MG63 (cell line): ENCODE results near the gene SCARF2. TPM values are rescaled to one million over a fixed set of nuclear protein-coding genes. Genes with fewer than 3 reads are reported as not detected.
A peak's percentile ranks its signal among the peaks of the same experiment; 100 is the strongest.
"Not testable (repeated sequence)": the region's sequence is repeated elsewhere in the genome, so short reads cannot be mapped to it uniquely, and the experiment has no call there.

Experiments
- DNase-seq: peaks from one replicate; pipeline ENCODE4 v3.0.0-alpha.2; 2020
- H3K27me3 ChIP-seq: fragments of 250-450 bp; sonication (Bioruptor Pico); 2 replicates; pipeline ENCODE4 v1.5.1; 2020; ENCODE audit warnings: mild to moderate bottlenecking, moderate library complexity
- H3K36me3 ChIP-seq: fragments of 250-450 bp; sonication (Bioruptor Pico); 2 replicates; pipeline ENCODE4 v1.5.1; 2020; ENCODE audit warnings: mild to moderate bottlenecking, moderate library complexity
- H3K4me3 ChIP-seq: fragments of 250-450 bp; sonication (Bioruptor Pico); 2 replicates; pipeline ENCODE4 v1.5.1; 2020; ENCODE audit warnings: mild to moderate bottlenecking, moderate library complexity
- H3K9me3 ChIP-seq: fragments of 250-450 bp; sonication (Bioruptor Pico); 2 replicates; pipeline ENCODE4 v1.5.1; 2020; ENCODE audit warnings: mild to moderate bottlenecking, moderate library complexity
- total RNA-seq: library from RNA; depleted of rRNA; stranded (reverse); fragments of >200 nt; shearing (Covaris generic); gene quantifications from 2 replicates; pipeline ENCODE4 v1.2.3, GENCODE V29; 2014; ENCODE audit warnings: low replicate concordance

SCARF2 gene
- total RNA-seq, 1 experiment from 2014 or later: 32.1 TPM

GRCh38 chr22:20425566-20426258 is 11.9 kb downstream of the SCARF2 start:
- Histone ChIP-seq H3K36me3 (peaks cover 28% of the 10 kb centered on the region), H3K4me3 (no peak overlapping the region), H3K27me3 (no peaks in the 10 kb centered on the region), H3K9me3 (no peaks in the 10 kb centered on the region)
- no peak for DNase-seq

- Histone ChIP-seq H3K27me3 (no peaks in the 10 kb centered on the region), H3K9me3 (no peaks in the 10 kb centered on the region), H3K4me3 (no peak overlapping the region), H3K36me3 (peaks cover 23% of the 10 kb centered on the region)
- DNase-seq: no peak
Measured at GRCh38 chr22:20424932-20425565, 12.6 kb downstream of the SCARF2 start.

DNA sequence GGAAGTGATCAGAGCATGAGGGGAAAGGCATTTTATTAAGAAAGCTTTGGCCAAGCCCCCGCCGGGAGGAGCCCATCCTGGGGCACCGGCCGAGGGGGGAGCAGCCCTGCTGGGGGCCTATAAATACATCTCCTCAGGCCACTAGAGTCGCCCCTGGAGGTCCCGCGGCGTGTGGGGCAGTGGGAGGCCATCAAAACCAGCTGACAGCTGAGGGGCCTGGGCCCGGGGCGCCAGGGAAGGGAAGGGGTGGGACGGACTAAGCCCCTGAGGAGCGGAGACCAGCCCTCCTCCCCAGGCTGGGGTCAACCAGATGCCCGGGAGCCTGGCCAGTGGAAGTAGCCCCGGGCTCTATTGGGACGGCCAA is 13.1 kb downstream of the SCARF2 start:
- Histone ChIP-seq H3K9me3 (no peaks in the 10 kb centered on the region), H3K4me3 (no peak overlapping the region), H3K27me3 (no peaks in the 10 kb centered on the region), H3K36me3 (peaks cover 19% of the 10 kb centered on the region)
- no peak for DNase-seq

- H3K9me3 ChIP-seq: no peaks in the 10 kb centered on the region
- H3K36me3 ChIP-seq: peaks cover 18% of the 10 kb centered on the region
- DNase-seq: no peak
- no peaks in the 10 kb centered on the region for H3K27me3 ChIP-seq
- H3K4me3 ChIP-seq: no peak overlapping the region
Measured at GRCh38 chr22:20423906-20424551, 13.6 kb downstream of the SCARF2 start.

DNA sequence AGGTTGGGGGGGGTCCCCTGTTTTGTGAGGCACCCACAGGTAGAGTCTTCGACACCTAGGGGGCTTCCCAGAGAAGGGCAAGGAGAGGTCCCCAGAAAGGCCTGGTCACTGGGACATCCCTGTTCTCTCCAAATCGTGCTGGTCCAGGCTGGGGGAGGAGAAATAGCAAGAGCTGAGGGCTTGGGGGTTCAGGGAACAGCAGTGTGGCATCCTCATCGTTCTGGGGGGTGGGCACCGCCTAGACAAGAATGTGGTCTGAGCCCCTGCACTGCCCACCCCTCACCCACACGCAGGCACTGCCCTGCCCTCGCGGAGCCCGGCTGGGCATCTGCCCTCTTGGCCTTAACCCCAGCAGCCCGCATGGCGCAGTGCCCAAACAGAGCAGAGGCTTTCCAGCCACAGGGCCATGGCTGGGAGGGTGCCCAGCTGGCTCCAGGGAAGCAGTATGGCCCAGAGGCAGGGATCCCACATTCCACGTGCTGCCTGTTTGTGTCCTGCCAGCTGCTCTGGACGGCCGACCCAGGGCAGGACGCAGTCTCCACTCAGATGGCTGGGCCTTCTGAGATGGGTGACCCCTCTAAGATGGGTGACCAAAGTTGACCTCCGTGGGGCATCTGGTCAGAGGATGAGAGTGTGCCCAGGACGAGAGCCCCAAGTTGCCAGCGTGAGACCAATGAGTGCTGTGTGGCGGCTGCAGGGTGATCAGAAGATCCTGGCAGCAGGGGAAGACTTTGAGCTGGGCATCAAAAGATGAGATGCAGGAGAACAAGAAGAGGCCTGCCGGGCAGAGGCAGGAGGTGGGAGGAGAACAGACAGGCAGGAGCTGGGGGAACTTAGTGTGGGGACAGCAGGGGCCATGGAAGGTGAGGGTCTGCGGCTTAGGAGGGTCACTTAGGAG is 14.4 kb downstream of the SCARF2 start:
- Histone ChIP-seq H3K4me3 (no peak overlapping the region), H3K27me3 (no peaks in the 10 kb centered on the region), H3K36me3 (peaks cover 10% of the 10 kb centered on the region), H3K9me3 (no peaks in the 10 kb centered on the region)
- peak; percentile 90 for DNase-seq

DNA sequence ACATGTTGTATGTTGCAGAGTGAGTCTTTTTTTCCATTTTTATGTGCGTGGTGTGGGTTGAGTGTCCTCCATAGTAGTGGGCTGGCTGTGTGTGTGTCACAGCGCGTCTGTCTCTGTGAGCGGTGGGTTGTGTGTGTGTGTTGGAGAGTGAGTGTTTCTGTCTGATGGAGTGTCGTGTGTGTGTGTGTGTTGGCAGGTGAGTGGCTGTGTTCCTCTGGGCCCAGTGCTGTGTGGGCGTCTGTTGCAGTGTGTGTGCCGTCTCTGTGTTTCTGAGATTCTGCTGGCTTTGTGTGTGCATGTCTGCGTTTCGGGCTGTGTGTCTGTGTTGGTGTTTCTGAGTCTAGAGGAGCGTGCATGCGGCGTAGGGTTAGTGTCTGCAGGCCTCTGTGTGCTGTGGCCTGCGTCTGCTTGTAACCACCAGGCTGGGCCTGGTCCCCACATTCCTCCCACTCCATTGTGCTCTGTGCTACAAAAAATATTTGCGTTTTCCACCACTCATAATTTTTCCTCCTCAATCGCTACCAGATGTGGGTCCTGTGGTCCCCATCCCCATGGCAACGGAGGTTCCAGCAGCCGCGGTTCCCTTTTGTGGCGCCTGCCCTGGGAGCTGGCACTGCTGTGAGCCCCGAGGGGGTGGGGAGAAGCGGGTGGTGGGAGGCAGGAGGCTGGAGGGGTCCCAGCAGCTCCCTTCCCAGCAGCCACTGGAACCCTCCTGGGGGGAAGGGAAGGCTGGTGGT is 15.2 kb downstream of the SCARF2 start:
- no peak for DNase-seq
- H3K27me3 ChIP-seq: no peaks in the 10 kb centered on the region

GRCh38 chr22:20421507-20421874 is 16.1 kb downstream of the SCARF2 start:
- H3K27me3 ChIP-seq: no peaks in the 10 kb centered on the region
- H3K9me3 ChIP-seq: no peaks in the 10 kb centered on the region
- peaks cover 5% of the 10 kb centered on the region; the same call in 1 of the 2 replicates for H3K36me3 ChIP-seq
- DNase-seq: no peak
- no peak overlapping the region for H3K4me3 ChIP-seq

More for the DNA sequence above, 15.2 kb downstream of the SCARF2 start:
- no peak overlapping the region for H3K4me3 ChIP-seq
- no peaks in the 10 kb centered on the region for H3K9me3 ChIP-seq
- peaks cover 6% of the 10 kb centered on the region for H3K36me3 ChIP-seq

- Histone ChIP-seq H3K9me3 (no peaks in the 10 kb centered on the region), H3K36me3 (no peaks in the 10 kb centered on the region; the same call in 1 of the 2 replicates), H3K27me3 (no peaks in the 10 kb centered on the region), H3K4me3 (no peak overlapping the region)
- no peak for DNase-seq
Measured at GRCh38 chr22:20420157-20420842, 17.3 kb downstream of the SCARF2 start.

DNA sequence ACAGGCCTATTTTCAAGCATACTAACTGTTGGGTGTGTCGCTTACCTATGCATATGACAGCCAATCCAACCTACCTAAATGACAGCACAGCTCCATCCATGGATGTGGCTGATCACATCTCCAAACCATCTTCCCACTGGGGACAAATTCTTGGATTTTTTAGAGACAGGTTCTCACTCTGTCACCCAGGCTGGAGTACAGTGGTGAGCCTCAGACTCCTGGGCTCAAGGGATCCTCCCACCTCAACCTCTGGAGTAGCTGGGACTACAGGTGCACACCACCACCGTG is 18.0 kb downstream of the SCARF2 start:
- H3K4me3 ChIP-seq: no peak overlapping the region
- DNase-seq: no peak
- no peaks in the 10 kb centered on the region; the same call in 1 of the 2 replicates for H3K36me3 ChIP-seq
- no peaks in the 10 kb centered on the region for H3K9me3 ChIP-seq
- no peaks in the 10 kb centered on the region for H3K27me3 ChIP-seq

- H3K9me3 ChIP-seq: no peaks in the 10 kb centered on the region
- no peaks in the 10 kb centered on the region for H3K27me3 ChIP-seq
- peak overlapping the region; percentile 42 for H3K4me3 ChIP-seq
- DNase-seq: peak; percentile 81
- no peaks in the 10 kb centered on the region for H3K36me3 ChIP-seq
Measured at GRCh38 chr22:20418211-20418788, 19.3 kb downstream of the SCARF2 start.

GRCh38 chr22:20415699-20416098 is 21.9 kb downstream of the SCARF2 start:
- not testable (repeated sequence) for H3K9me3 ChIP-seq, H3K4me3 ChIP-seq, H3K36me3 ChIP-seq, DNase-seq, H3K27me3 ChIP-seq

DNA sequence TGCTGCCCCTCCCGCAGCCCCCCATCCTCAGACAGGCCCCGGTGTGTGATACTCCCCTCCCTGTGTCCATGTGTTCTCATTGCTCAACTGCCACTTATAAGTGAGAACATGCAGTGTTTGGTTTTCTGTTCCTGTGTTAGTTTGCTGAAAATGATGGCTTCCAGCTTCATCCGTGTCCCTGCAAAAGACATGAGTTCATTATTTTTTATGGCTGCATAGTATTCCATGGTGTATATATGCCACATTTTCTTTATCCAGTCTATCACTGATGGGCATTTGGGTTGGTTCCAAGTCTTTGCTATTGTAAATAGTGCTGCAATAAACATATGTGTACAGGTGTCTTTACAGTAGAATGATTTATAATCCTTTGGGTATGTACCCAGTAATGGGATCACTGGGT is 22.4 kb downstream of the SCARF2 start:
- H3K9me3 ChIP-seq, H3K27me3 ChIP-seq, DNase-seq, H3K36me3 ChIP-seq, H3K4me3 ChIP-seq: not testable (repeated sequence)

DNA sequence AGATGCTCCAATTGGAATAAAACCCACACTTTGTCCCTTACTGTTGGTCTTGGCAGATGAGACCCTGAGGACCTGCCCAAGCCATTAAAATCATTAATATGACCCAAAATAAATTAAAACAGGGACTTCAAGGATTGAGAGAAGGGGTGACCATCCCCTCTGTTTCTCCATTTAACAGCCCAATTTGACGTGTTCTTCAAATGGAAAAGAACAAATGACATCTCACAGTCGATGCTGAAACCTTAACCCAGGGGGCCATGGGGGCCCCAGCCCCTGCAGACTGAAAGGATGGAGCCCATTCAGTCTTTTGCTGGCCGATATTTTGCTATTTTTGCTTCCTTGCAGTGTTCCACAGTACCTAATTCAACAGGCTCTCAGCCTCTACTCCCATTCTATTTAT is 23.2 kb downstream of the SCARF2 start:
- Histone ChIP-seq H3K4me3 (no peak overlapping the region), H3K27me3 (no peaks in the 10 kb centered on the region), H3K9me3 (no peaks in the 10 kb centered on the region), H3K36me3 (no peaks in the 10 kb centered on the region)
- DNase-seq: no peak

GRCh38 chr22:20414059-20414440 is 23.6 kb downstream of the SCARF2 start:
- no peak for DNase-seq
- Histone ChIP-seq H3K9me3 (no peaks in the 10 kb centered on the region), H3K4me3 (no peak overlapping the region), H3K36me3 (no peaks in the 10 kb centered on the region), H3K27me3 (no peaks in the 10 kb centered on the region)

- DNase-seq: no peak
- no peaks in the 10 kb centered on the region for H3K36me3 ChIP-seq
- H3K4me3 ChIP-seq: no peak overlapping the region
- no peaks in the 10 kb centered on the region for H3K9me3 ChIP-seq
- no peaks in the 10 kb centered on the region for H3K27me3 ChIP-seq
Measured at GRCh38 chr22:20413217-20414058, 24.2 kb downstream of the SCARF2 start.
